NCI-H69 (cell line): ENCODE measurements around the gene NCDN.

ENCODE experiments used
- DNase-seq: peaks from one replicate; lab custom pipeline; 2025; lab: John Stamatoyannopoulos, UW

Gene NCDN

DNA sequence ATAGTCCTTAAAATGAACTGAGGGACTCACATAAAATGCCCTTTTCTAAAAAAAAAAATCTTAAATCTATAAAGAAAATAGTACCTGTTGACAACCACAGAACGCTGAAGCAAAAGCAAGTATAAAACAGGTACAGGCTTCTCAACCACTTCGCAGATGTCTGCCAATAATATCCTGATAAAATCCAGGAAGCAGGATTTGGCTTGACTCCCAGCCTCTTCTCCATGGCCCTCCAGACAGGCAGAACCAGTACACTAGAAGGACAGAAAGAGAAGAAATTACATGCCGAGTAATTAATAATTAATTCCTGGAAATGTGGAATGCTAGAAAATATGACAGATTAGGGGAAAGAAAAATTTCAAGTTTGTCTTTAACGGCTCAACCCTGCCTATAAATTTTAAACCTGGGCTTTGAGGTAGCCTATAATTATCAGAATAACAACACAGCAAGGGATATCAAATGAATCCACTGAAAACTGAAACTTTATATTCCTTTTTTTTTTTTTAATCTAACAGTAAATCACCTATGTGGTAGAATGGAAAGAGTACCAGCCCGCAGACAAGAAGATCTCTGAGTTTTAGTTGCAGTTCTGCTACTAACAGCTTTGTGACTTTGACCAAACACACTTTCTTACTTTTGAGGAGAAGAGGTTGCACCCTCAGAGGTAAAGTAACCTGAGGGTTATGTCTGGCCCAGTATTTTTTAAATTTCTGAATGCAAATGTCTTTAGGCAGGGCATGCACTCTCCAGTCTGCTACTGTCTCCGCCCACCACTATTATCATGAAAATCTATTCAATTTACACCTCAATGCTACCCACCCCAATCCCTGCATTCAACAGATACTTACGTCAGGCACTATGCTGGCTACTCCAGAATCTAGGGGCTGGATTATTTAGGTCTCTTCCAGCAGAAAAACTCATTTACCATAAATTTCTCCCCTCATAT, 3.1 kb upstream of the NCDN start:
- peak; percentile 73 for DNase-seq

DNA sequence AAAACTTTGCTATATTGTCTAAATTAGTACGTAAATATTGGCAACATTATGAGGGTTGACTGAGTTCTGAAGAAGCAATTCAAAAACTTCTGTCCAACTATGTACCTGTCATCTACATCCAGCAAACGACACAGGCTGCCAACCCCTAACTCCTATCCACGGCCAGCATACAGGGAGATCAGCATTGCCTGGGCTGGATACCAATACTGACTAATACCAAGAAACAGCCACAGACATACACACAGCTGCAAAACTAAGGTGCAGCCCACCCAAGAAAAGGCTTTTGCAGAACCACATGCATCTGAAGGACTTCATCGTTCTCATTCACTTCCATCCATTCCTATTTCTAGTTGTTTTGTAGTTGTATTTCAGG, 2.4 kb upstream of the NCDN start:
- peak; percentile 34 for DNase-seq

DNA sequence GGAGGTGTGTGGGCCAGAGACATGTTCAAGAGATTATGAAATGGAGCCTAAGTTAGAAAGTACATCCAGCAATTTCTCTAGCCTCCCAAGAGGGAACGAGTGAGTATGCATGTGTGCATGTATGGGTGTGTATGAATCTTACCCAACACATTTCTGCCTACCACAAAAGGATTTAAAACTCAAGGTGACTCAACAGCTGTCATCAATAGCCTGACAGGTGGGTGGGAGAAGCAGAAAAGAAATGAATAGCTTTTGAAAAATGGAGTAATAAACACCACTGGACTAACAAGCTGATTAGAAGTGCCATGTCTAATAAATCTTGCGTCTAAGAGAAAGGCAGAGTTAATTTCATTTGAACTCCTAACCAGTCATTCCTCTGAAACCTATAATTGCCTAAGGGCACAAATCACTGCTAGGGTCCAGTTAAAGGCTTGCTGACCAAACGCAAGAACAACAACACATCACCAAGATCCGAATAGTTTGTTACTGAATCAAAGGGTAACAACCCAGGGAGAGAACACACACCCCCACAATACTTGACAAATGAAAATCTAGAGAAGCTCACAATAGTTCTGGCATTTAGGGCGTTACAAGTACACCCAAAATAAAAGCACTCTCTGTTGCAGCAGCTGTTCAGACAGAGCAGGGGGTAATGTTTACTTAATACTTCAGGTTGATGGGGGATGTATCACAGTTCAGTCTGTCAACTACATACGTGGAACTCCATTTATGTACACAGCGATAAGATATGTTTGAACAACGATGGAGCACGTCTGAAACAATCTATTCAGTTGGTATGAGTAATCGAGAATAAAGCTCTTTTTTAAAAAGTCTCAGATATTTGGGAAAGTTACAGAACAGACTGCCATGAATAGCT, 1.8 kb upstream of the NCDN start:
- peak; percentile 98 for DNase-seq

DNA sequence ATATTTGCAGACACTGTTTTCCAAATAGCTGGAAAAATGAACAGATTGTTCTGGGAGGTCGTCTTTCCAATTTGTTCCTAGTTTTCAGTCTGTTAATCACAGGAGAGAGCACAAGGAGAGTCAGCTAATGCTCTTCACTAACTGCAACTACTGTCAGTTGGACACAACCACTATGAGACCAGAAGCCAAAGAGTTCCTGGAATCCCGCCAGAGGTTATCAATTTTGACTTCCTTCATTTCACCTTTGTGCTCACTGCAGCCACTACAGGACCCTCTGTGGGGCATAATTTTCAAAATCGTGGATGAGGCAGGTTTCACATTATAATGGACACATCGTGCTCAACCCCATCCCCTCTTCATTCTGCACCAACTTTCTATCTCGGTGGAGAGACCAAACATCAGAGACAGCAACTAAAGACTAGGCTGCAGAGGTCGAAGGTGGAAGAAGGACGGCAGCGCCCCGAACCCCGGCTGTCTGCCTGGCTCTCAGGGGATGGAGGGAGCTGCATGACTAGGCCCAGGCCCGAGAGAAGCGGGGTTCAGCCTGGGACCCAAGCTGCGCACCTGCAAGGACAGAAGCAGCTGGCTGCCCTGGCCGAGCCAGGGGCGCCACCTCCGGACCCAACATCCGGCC, 998 bp upstream of the NCDN start:
- peak; percentile 64 for DNase-seq

GRCh38 chr1:35557118-35557610, 435 bp upstream of the NCDN start, which contains the start of gene KIAA0319L:
KIAA0319L (minus strand) TSS chr1:35557403; CDS start chr1:35554491, 2,912 bp downstream.
- DNase-seq, result peak; percentile 90

DNA sequence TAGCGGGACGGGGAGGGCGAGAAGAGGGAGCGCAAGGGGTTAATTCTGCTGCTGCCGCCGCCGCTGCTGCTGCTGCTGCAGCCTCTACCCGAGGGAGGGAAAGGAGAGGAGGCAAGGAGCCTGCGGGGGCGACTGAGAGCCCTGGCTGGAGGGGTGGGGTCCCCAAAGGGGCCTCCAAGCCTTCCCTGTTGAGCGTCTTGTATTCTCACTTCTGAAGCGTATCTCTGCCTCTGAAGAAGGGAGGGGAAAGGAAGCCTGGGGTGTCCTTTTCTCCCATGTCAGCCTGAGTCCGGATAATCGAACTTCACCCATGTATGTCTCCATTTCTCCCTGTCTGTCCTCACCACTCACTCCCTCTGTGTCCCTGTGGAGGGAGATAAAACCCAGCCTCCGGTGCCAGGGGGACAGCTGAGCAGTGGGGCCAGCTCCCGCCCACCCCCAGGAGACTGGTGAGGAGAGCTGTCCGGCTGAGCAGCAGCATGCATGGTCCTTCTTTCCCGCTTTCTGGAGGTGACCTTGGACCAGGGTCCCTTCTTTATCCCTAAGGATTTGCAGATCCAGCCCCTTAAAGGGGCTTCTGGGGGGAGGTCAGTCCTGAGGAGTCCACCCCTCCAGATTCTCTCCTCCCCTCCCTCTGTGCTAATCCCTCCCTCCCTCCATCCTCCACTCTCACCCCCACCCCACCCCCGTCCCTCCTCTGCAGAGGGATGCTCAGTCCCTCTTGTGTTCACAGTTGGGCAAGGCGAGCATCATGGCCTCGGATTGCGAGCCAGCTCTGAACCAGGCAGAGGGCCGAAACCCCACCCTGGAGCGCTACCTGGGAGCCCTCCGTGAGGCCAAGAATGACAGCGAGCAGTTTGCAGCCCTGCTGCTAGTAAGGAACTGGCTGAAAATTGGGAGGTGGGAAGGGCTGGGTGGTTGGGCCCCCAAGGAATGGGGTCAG, 1.0 kb downstream of the NCDN start:
- DNase-seq, result peak; percentile 45

GRCh38 chr1:35559317-35559944, 1.8 kb downstream of the NCDN start:
- no peak for DNase-seq

- DNase-seq, result no peak
Observed at GRCh38 chr1:35560256-35561225, 2.9 kb downstream of the NCDN start.

GRCh38 chr1:35561297-35561971, 3.8 kb downstream of the NCDN start:
- no peak for DNase-seq

- no peak for DNase-seq
Observed at GRCh38 chr1:35561972-35562680, 4.5 kb downstream of the NCDN start.

DNA sequence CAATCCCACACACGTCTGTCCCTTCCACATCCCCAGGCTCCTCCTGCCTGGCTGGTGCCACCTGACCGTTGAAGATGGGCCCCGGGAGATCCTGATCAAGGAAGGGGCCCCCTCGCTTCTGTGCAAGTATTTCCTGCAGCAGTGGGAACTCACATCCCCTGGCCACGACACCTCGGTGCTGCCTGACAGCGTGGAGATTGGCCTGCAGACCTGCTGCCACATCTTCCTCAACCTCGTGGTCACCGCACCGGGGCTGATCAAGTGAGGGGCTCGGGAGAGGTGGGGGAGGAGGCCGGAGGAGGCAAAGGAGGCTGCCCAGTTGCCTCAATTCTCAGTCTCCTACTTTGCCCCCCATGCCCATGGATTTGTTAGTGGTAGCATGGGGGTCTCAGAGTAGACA, 5.6 kb downstream of the NCDN start:
- no peak for DNase-seq

DNA sequence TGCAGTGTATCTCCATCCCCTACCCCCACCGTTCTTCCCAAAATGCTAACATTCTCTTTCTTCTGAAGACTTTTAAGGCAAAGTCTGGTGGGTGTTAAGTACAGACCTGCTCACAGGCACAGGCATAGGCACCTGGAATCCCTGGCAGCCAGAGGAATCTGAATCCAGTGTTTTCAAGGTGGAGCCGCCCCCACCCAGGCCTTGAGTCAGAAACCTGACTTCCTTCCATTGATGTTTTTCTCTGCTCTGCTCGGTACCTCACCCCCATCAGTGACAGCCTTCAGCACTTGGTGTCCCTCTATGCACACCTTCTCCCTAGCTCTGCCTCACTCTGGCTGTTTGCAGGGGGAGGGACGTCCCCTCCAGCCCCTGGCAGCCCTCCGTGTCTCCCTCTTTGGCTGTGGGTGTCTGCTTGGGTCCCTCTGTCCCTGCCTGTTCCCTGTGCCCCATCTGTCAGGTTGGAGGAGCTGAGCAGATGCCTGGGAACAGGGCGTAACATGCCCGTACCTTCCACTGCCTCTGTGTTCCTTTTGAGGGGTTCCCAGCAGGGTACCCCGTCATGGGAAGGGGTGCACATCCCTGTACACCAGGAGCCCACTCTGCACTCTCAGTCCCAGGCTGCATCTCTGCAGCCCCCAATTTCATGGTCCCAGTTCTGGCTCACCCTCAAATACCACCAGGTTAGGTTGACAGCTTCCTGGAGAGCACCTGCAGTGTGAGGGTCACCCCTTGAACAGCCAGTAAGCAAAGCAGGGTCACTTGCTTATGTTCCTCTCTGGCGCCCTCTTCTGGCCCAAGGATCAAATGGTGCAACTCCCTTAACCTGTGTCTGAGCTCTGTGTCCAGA, 6.7 kb downstream of the NCDN start:
- DNase-seq, result peak; percentile 74

DNA sequence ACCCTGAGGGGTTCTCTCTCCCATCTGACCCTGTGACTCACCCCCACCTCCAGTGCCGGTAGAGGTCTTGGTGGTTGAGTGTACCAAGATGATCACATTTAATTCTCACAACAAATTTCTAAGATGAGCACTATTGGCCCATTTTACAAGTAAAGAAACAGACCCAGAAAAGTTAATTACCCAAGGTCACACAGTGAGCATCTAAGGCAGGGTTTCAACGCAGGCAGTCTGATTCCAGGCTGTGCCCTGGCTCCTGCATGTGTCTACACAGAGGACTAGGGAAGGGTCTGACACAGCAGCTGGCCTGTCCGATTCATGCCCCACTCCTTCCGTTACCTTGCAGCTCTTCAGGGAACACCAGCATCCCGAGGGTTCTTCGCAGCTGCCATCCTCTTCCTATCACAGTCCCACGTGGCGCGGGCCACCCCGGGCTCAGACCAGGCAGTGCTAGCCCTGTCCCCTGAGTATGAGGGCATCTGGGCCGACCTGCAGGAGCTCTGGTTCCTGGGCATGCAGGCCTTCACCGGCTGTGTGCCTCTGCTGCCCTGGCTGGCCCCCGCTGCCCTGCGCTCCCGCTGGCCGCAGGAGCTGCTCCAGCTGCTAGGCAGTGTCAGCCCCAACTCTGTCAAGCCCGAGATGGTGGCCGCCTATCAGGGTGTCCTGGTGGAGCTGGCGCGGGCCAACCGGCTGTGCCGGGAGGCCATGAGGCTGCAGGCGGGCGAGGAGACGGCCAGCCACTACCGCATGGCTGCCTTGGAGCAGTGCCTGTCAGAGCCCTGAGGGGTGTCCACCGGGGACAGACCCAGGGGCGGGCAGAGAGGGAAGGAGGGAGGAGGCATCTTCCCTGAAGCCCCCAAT, 7.5 kb downstream of the NCDN start:
- no peak for DNase-seq

DNA sequence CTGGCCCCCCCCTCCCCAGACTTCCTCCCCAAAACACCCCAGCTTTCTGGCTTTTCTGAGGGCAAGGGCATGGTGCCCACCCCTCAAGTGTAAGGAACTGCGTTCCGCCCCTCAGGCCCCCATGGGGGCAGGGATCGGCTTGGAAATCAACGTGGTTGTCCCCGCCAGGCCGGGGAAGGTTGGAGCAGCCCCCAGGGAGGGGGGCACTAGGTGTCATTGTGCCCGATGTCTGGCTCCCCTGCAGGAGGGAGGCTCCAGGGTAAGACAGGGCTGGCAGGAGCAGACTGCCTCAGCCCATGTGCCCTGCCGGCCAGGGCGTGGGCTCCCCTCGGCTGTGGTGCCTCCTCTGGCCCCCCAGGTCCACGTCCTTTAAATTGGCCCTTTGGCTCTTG, 8.1 kb downstream of the NCDN start:
- no peak for DNase-seq

DNA sequence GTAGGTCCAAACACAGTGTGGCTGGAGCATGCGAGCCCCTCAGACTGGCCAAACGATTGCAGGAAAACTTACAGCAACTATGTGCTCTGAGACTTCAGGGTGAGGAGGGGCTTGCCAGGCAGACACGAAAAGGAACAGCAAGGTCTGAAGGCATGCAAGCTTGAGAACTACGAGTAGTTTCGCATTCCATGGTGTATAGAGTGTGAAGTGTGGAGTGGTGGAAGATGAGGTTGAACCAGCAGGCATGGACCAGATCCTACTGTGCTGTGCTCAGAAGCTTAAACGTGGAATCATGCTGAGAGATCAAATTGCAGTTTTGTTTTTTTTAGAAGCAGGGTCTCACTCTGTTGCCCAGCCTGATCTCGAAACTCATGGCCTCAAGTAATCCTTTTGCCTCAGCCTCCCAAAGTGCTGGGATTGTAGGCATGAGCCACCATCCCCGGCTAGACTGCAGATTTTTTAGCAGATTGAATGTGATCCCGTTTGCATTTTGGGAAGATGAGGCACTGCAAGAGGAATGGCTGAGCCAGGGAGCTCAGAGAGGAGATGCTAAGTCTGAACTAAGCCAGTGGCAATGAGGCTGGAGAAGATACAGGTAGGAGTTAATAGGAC, 10.5 kb downstream of the NCDN start:
- no peak for DNase-seq

GRCh38 chr1:35568975-35569395, 11.4 kb downstream of the NCDN start:
- DNase-seq, result peak; percentile 62
